Cerebellar cortex (tissue), 1 donor: Measurements from ENCODE around the gene TMEM150A.
A peak's percentile ranks its signal among the peaks of the same experiment; 100 is the strongest.
"Not testable (repeated sequence)": the region's sequence is repeated elsewhere in the genome, so short reads cannot be mapped to it uniquely, and the experiment has no call there.

Experiments used
- DNase-seq: peaks from one replicate; pipeline ENCODE4 v3.0.0-alpha.2; 2015; ENCODE audit warnings: low spot score

TMEM150A gene, protein sequence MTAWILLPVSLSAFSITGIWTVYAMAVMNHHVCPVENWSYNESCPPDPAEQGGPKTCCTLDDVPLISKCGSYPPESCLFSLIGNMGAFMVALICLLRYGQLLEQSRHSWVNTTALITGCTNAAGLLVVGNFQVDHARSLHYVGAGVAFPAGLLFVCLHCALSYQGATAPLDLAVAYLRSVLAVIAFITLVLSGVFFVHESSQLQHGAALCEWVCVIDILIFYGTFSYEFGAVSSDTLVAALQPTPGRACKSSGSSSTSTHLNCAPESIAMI

DNA sequence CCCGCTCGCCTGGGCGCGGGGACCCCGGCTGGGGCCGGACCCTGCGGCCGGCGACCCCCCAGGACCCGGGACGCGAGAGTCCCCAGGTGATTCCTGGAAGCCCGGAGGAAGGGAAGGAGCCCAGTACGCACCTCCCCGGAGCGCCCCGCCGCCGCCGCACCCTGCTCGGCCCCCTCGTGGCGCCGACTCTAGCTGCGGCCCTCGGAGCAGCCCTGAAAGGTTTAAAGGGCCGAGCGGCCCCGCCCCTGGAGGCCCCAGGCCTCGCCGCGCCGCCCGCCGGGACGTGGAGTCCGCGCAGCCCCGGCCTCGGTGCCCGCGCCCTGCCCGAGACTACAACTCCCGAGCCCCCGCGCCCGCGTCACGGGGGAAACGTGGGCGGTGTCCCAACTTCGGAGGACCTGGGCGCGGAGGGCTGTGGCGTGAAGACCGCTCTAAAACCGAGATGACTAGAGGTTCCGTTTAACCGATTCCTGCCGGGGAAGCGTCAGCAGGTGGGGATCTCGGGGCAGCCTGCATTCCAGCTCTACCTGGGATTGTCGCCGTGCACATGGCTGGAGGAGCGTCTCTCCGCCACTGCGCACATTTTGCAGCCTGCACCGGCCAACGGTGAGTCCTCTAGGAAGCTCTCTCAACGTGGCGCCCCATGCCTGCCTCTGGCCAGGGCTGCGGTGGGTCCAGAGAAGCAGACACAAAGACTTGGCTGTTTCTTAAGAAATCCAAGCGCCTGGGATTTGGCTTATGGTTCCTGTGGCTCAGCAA, at the start of gene TMEM150A:
Gene TMEM150A (minus strand): TSS at position 223 of the 759 bp plus-strand sequence. CDS start 750 bp downstream, outside the sequence.
- DNase-seq = peak; percentile 89

DNA sequence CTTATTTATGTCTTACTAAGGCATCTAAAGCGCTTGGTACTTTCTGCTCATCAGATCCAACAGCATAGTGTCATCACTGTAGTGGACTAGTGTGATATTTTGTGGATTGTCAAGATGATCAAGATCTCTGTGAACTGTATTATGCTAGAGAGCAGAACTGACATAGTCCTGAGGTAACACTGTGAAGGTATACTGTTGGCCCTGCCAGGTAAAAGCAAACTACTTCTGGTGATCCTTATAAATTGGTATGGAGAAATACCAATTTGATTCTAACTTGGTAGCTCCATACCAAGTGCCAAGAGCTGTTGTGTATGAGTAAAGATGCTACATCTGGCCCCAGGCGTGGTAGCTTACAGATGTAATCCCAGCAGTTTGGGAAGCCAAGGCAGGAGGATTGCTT, 49.6 kb upstream of the TMEM150A start:
- no peak for DNase-seq

DNA sequence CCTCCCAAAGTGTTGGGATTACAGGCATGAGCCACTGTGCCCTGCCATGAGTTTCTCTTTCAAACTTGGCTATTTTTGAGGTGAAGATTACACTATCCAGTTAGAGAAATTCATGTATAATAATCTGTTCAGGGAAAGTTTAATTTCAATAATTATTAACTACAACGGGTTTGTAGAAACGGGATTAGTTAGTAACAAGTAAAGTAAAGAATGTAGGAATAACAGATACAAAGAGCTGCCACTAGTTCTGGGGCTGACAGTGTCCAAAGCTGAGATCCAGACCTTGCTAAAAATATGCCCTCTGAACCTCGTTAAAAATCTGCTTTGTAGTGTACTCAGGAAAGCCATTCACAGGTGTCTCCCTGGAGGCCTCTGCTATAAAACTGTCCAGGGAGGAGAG, 48.6 kb upstream of the TMEM150A start:
- DNase-seq = no peak

DNA sequence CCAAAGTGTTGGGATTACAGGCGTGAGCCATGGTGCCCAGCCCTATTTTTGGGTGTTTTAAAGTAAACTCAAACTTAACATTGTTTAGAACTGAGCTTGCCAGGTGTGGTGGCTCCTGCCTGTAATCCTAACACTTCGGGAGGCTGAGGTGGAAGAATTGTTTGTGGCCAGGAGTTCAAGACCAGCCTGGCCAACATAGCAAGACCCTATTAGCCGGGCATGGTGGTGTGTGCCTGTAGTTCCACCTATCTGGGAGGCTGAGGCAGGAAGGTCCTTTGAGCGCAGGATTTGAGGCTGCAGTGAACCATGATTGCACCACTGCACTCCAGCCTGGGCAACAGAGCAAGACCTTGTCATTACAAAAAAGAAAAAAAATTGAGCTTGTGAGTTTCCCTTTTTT, 48.0 kb upstream of the TMEM150A start:
- no peak for DNase-seq

DNA sequence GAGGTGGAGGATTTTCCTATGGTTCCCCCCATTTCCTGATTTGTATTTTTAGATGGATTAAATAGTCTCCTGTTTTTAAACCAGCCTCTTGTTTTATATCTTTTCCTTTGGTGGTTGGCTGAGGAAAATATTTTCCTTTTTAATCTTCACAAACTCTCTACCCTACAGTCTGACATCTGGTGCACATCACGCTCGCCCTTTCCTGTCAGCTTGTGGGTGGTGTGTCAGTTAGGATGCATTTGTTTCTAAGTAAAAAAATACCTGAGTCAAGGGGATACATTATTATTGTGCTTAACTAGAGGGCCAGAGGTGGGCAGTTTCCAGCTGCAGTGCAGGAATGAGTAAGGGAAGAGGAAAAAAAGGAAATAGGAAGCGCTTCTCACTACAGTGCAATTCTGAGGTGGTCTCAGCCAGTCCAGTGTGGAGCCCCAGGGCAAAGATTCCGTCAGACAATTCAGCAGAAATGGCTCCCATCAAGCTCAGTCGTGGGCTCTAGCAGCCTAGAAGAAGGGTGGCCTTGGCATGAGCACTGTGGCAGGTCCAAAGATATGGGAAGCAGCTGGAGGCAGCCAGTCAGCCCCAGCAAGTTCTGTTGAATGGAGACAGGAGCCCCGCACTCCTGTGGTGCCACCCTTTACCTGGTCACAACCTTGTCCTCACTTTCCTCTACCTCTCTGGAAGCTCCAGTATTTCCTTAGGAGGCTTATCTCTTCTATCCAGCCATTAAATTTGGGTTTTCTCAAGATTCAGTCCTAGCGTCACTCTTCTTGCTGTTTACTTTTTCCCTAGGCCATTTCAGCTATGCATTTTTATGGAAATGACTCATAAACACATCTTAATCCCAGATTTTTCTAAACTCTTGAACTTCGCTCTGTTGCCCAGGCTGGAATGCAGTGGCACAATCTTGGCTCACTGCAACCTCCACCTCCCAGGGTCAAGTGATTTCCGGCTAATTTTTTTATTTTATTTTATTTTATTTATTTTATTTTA, 47.0 kb upstream of the TMEM150A start:
- no peak for DNase-seq

DNA sequence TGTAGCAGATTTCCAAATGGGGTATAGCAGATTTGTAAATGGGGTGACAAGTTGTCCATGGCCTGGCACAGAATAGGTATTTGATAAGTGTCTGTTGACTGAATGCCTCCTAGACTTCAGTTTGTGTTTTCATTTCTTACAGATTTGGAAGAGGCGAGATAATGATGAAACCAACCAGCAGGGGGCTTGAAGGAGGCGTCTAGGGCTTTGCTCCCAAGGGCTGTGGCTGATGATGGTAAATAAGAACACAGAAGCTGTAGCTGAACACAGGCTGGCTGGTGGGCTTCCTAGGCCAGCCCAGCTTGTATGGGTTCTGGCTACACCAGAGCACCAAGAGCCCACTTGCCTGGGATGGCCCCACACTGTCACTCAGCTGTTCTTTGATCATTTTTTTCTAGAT, 46.1 kb upstream of the TMEM150A start:
- DNase-seq = peak; percentile 15

DNA sequence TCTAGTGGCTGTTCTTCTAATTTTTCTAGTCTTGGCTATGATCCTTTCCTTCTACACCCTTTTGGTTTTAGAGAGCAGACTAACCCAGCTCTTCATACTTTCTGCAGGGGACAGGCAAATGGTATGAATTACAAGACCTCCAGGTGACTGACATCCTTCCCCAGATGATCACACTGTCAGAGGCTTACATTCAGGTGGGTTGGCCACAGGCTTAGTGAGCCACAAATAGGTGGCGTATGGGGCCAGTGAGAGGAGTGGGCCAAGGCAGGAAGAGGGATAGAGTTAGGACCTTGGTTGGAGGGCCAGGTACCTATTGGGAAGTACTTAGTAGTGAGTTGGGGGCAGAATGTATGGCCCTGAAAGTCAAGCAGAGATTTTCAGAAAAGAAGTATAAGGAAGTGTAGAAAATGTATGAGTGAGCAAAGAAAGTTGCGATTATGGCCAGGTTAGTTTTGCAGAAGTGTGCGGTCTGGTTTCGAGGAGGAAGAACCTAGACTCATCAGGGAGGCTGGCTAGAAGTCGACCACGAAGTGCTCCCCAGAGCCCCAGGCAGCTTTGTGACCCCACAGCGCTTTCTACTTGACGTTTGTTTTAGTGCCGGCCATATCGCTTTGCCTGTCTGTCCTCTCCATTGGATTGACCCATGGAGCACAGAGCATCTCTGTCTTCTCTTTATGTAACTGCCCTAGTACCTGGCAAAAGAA, 45.5 kb upstream of the TMEM150A start:
- no peak for DNase-seq

DNA sequence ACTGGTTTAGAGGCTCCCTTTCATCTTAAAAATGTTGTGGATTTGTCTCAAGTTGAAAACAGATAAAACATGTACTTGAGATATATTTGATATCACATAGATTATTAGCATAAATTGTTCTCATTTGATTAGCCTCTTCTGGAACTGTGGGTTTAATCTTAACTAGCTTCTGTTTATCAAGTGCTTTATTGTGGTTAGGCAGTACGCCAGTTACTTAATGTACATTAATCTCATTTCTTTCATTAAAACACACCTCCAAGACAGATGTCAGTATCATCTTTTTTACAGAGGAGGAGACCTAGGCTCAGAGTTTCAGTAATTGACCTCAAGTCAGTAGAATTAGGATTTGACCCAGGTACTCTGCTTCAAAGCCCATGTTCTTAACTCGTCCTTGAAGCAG, 43.7 kb upstream of the TMEM150A start:
- DNase-seq = no peak

DNA sequence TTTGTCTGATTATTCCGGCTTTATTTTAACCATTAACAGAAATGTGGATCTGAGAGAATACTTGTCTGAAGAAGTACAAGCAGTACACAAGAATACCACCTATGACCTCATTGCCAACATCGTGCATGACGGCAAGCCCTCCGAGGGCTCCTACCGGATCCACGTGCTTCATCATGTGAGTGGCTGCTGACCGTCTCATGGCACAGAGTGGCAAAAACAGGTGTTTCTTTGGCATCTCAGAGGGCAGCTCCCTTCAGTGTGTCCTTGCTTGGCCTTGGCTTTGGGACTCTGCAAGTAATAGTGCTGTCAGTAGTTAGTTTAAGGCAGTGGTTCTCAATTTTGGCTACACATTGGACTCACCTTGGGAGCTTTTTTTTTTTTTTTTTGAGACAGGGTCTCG, 42.4 kb upstream of the TMEM150A start:
- DNase-seq = no peak

DNA sequence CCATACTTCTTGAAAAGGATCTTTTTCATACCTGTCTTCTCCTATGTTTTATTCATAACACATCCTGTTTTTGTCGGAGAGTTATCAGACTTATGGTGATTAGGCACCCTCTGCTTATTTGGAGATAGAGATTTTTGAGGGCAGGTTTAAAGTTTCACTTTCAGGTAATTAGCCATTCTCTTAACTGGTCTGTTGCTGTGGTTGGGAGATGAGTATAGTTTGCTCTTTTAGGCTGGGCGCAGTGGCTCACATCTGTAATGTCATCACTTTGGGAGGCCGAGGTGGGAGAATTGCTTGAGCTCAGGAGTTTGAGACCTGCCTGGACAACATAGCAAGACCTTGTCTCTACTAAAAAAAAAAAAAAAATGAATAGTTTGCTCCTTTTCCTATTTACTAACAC, 40.2 kb upstream of the TMEM150A start:
- DNase-seq = no peak

DNA sequence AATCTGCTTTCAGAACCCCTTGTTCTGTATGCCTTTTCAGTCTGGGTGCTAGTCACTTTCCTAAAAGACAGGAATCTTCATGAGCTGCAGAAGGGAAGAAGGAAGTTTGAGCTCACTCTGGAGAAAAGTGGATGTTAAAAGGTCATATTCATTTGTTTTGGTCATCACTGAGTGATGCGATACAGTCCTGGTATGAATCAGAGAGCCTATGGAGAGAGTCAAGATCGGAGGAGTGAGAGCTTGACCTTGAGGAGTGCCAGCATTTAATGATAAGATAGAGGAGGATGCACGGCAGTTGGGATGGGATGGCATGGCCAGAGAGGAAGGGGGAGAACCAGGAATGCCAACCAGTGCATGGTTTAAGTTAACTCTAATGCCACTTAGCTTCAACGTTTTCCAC, 33.1 kb upstream of the TMEM150A start:
- DNase-seq = no peak

DNA sequence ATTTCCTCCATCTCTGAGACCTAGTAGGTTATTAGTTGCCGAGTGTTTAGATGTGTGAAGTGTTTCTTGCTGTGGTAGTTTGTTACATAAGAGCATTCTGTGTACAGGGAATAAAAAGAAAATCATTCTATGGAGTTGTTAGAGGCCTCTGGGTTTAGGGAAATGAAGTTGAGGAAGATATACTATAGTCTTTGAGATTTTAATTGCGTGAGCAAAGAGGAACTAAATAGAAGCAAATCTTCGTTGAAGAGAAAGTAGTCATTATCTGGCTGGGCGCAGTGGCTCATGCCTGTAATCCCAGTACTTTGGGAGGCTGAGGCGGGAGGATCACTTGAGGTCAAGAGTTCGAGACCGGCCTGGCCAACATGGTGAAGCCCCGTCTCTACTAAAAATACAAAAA, 32.5 kb upstream of the TMEM150A start:
- no peak for DNase-seq

DNA sequence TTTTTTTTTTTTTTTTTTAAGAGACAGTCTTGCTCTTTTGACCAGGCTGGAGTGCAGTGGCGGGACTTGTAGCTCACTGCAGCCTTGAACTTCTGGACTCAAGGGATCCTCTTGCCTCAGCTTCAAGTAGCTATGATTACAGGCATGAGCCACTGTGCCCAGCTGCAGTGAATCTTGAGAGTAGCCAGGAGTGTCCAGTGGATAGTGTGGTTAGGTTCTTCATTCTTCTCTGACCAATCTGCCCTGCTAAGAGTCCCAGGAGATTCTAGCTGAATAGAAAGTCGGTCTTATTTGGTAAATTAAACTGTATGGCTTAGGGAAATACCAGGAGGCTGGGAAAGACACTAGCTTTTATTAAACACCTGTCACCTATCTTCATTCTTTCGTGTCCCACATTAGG, 28.8 kb upstream of the TMEM150A start:
- no peak for DNase-seq

DNA sequence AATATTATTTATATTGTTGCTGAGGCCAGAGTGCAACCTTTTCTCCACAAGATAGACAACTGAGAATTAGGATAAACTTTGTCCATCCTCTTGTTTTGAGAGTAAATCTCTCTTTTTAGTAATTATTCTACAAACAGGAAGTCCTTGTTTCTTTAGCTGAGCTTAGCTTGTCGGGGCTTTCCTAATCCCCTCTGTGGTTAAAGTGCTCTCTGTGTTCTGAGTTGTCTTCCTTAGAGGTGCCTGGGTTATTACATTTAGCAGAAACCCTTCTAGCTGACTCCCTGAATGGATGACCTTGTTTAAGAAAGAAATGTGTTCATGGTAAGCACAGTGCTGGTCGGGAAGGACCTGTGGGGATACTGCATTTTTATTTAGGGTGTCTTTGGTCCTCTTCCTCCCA, 26.2 kb upstream of the TMEM150A start:
- no peak for DNase-seq

DNA sequence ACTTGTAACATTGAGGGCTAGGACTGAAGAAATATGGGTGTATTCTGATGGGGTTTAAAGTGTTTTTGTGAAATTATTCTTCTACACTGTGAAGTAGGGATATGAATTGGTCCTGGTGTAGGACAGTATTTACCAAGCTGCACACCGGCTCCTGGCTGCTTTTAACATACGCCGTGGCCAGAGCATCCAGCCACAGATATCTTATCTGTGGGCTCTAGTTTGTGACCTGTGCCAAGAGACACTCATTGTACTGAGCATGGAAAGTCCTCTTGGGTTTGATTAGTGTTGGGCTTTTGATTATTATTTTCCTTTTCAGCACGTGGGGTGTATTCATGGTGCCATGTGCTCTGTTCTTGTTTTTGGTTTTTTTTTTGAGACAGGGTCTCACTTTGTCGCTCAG, 21.5 kb upstream of the TMEM150A start:
- no peak for DNase-seq

DNA sequence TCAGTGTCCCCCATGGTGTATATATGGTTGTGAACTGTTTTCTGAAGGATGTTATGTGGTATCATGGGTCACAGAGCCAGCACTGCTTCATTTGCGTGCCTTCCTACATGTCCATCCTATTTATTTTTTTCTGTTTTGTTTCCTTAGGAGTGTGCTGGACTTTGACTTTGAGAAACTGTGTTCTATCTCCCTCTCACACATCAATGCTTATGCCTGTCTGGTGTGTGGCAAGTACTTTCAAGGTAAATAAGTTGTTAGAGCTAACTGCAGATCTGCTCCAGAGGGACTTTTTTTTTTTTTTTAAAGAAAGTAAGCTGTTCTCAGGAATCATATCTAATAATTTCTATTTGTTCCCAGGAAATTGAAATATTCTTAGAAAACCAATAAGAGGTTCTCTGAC, 18.8 kb upstream of the TMEM150A start:
- no peak for DNase-seq

DNA sequence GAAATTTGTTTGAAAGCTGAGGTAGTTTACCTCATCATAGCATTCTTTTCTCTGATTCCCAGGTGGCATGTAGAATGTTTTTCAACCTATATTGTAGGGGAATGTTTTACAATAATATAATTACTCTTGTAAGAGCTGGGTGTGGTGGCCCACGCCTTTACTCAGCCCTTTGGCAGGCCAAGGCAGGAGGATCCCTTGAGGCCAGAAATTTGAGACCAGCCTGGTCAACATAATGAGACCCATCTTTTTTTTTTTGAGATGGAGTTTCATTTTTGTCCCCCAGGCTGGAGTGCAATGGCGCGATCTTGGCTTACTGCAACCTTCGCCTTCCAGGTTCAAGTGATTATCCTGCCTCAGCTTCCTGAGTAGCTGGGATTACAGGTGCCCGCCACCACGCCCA, 17.1 kb upstream of the TMEM150A start:
- no peak for DNase-seq

DNA sequence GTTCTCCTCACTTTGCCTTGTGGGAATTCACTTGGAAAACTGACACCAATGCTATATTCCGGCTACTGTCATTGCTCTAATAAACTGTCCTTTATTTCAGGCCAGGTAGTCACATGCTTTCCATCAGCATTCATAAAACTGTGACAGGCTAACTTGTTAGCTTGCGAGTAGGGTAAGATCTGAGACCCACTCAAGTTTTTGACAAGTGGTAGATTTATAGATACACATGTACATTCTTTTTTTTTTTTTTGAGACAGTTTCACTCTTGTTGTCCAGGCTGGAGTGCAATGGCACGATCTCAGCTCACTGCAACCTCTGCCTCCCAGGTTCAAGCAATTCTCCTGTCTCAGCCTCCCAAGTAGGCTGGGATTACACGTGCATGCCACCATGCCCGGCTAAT, 15.2 kb upstream of the TMEM150A start:
- DNase-seq = not testable (repeated sequence)

DNA sequence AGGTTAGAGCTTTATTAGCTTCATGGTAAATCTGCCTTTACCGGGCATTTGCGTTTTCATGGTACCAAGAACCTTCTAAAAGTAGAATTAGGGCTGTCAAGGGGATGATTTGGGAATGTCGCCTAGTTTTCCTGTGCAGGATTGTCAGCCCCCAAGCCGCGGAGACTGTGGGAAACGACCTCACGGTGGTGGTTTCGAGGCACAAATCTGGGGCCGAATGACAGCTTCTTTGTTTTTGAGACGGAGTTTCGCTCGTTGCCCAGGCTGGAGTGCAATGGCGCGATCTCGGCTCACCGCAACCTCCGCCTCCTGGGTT, 12.9 kb upstream of the TMEM150A start:
- no peak for DNase-seq

DNA sequence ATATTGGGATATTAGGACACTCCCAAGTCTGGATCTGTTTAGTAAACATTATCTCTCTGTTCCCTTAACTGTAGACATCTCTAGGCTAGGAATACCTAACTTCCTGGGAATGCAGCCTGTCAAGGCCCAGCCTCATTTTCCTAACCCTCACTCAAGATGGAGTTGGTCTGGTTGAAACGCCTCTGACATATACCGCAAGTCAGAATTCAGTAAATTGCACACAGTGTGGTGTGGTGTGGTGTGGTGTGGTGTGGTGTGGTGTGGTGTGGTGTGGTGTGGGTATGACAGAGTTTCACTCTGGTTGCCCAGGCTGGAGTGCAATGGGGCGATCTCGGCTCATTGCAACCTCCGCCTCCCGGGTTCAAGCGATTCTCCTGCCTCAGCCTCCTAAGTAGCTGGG, 12.3 kb upstream of the TMEM150A start:
- DNase-seq = not testable (repeated sequence)

DNA sequence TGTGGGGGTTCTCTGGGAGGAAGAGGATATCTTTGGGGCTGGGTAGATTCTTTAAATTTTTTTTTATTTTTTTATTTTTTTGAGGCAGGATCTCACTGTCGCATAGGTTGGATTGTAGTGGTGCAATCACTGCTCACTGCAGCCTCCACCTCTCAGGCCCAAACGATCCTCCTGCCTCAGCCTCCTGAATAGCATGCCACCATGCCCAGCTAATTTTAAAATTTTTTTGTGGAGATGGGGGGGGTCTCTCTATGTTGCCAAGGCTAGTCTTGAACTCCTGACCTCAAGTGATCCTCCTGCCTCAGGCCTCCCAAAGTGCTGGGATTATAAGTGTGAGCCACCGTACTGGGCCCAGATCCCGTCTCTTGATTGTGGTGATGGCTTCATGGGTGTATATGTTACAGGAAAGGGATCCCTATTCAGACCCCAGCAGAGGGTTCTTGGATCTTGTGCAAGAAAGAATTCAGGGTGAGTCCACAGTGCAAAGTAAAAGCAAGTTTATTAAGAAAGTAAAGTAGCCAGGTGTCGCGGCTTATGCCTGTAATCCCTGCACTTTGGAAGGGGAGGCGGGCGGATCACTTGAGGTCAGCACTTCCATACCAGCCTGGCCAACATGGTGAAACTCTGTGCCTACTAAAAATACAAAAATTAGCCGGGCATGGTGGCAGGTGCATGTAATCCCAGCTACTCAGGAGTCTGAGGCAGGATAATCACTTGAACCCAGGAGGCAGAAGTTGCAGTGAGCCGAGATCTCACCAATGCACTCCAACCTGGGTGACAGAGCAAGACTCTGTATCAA, 11.4 kb upstream of the TMEM150A start:
- no peak for DNase-seq
